Activated CD4-positive, alpha-beta T cell treated with anti-CD3 and anti-CD28 coated beads, Interleukin-2, amount 50 U/mL, for 16 hours (primary cell): Measurements from ENCODE around the gene GALM.
A peak's percentile ranks its signal among the peaks of the same experiment; 100 is the strongest.
"Not testable (repeated sequence)": the region's sequence is repeated elsewhere in the genome, so short reads cannot be mapped to it uniquely, and the experiment has no call there.

ENCODE experiments used
- DNase-seq: peaks from one replicate; pipeline ENCODE4 v3.0.0-alpha.2; 2020

Gene GALM

DNA sequence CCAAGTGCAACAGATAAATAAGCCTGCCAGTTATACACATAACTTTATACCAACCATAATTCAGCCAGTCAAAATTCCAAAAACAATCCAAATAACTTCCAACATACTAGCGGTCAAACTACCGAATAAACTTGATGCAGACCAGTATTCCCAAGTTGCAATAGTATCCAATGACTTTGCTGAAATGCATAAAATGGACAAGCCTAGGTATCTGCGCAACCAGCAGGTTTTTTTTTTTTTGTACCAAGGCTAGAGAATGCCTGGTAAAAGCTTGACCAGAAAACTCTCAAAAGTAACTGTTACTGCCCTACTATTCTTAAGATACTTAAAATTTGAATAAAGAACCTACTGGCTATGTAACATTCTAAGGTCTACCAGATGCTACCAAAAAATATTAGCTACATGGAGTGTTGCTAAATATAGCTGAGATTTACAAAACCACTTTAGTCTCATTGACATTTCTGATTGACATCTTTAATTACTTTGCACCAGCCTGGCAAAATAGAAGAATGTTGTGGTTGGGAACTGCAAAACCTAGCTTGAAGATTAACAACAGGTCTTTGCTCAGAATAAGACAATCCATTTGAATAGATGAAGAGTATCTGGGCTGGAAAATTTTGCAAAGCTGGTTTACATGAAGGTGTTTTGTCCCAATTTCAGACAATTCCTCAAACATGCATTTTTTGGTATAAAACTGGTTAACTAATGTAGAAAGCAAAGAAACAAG, 77.9 kb downstream of the GALM start:
- DNase-seq, result no peak

DNA sequence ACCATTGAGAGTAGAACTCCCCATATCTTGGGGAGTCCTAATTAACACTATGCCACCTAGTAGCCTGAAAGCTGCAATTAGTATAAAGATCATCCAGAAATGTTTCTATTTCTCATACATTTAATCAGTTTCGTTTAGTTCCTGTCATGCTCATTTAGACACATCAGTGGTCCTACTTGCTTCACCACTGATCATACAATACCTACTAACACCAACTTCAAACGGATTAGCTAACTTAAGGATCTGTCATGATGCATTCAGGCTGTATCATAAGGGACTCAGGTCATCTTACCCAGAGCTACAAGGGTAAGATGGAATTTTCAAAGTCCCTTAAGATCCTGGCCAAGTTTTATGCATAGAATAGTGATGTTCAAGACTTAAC, 78.5 kb downstream of the GALM start:
- no peak for DNase-seq

DNA sequence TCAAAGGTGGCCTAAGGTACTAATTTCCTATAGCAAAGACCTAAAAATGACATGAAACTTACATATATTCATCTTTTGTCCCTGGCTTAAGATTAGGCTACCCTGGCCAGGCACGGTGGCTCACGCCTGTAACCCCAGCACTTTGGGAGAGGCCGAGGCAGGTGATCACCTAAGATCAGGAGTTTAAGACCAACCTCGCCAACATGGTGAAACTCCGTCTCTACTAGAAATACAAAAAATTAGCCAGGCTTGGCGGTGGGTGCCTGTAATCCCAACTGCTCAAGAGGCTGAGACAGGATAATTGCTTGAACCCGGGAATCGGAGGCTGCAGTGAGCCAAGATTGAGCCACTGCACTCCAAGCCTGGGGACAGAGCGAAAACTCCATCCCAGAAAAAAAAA, 79.4 kb downstream of the GALM start:
- DNase-seq, result no peak

DNA sequence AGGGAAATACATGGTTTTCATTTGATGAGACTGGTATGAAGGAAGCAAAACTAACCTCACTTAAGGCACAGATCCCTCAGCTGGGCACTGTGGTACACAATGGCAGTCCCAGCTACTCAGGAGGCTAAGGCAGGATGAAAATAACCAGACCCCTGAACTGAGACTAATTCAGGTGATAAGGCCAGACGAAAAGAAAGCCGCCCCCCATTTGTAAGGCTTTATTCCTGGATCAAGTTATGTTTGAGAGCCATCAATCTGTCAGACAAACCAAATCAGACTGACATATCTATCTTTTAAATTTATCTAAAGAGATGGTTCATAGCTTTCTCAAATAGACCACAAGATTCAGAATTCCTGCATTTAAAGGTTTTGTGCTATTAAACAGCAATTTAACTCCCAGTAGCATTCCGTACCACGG, 81.1 kb downstream of the GALM start:
- DNase-seq, result no peak

DNA sequence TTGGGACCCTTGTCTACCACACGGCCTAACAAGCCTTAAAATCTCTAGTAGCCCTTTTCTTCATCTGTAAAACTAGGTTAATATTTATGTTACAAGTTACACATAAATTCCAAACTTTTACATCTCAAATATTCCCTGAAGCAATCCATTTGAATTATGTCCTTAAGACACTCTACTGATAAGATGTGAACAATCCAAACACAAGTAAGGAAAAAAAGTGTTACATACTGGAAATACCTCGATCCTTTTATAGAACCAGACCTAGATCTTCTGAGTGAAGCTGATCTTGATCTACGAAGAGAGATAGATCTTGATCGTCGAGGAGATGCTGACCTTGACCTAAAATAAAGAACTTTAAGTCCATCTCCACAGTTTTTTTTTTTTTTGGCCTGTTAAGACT, 81.9 kb downstream of the GALM start:
- no peak for DNase-seq

DNA sequence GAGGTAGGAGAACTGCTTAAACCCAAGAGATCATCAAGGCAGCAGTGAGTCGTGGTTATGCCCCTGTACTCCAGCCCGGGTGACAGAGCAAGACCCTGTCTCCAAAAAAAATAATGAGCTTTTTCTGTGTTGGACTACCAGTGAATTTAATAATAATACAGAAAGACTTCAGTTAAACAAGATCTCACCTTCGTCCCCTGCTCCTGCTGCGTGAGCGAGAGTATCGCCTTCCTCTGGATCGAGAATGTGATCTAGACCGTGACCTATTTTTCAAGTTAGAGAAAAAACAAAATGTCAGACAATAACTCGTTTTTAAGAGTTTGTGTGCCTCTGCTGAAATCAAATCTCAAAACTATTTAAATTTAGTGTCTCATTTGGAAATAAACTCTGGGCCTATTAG, 82.5 kb downstream of the GALM start:
- no peak for DNase-seq

DNA sequence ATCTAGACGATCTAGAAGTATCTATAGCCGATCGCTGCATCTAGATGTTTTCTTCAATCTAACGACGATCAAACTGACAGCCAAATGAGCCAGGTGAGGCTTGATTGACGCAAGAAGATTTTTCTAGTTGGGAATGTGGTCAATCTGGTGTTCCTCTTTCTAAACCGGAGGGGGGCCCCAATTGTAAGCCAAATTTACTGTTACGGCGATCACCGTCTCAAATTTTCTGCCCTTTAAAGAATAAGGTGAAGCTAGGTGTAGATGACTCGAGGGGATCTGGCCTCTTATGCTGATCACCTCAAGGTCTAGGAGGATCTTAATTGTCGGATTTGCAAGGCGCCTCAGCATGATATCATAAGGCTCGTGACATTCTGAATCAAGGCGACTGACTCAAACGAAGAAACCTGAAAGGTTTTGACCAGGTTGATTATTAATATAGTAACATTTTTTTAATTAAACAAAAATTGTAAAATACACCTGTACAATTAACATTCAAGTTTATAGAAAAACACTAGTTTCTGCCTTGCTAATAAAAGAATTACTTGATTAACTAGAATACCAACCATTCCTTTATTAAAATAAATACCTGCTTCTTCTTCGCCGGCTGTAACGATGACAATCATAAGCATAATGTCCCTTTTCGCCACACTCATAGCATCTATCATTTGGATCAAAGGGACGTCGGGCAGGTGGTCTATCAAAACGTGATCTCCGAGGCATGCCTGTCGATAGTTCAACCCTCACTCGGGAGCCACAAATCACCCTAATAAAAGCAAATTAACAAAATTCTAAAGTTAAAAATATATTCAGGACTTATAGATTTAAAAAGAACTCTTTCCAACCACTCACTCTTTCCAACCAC, 83.3 kb downstream of the GALM start:
- no peak for DNase-seq

DNA sequence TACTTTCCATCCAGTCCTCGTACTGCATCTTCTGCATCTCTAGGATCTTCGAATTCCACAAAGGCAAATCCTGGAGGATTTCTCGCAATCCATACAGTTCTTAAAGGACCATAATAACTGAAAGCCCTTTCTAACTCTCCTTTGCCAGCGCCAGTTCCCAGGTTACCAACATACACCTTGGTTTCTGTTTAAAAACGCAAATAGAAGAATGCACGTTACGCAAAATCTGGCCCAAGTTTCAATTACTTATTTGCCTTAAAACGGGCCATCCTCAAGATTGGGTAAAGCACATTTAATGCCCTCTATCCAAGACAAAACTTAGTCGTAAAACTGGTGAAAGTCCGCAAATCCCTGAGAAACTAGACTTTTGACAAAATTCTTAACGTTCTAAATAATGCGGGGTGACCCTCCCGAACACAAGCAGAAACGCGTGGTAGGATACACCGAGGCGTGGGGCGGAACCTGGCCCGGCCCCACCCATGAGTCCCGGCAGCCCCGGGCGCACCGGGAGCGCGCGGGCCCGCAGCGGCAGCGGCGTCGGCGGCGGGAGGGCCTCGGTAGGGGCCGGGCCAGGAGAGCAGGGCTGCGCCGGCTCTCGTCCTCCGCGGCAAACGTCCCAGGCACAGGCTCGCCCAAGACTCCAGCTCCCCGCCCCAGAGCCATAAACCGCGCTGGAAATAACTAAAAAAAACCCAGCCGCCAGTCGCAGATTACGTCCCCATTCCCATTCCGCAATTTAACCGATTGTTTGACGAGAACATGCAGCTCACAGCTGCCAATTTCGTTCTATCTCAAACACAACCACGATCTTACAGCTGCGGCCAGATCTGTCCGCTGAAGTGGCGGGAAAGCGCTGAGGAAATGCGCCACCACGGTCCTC, 84.3 kb downstream of the GALM start:
- peak; percentile 52 for DNase-seq

DNA sequence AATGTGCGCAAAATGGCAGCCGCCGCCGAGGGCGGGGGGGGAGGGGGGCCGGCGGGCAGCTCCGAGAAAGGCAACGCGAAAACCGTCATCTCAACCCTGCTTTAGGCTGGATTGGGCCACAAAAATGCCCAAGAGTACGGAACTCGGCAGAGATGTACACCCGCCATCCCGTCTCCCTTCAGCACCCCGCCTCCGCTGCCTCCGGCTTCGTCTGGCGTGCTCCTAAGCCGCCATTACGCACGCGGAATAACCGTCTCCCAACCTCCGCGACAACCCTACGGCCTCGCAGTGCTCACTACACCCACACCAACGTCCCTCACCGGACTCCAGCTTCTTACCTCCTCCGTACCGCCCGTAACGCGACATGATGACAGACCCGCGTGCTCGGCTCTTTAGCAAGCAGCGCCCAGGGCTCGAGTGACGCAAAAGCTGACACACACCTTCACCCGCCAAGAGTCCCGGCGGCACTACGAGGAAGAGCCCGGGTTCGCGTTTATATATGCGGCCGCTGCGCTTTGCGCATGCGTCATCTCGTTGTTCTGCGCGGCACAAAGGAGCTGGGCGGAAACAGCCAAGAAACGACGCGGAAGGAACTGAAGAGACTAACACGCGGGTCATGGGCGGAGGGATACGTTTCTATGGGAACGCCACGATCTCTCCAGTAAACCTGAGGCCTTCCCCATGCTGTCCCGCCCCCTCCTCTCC, 85.1 kb downstream of the GALM start, which contains the start of gene SRSF7:
SRSF7 (minus strand) TSS at position 471 of the 705 bp plus-strand sequence; CDS start at position 366, 105 bp downstream.
- DNase-seq, result peak; percentile 98

DNA sequence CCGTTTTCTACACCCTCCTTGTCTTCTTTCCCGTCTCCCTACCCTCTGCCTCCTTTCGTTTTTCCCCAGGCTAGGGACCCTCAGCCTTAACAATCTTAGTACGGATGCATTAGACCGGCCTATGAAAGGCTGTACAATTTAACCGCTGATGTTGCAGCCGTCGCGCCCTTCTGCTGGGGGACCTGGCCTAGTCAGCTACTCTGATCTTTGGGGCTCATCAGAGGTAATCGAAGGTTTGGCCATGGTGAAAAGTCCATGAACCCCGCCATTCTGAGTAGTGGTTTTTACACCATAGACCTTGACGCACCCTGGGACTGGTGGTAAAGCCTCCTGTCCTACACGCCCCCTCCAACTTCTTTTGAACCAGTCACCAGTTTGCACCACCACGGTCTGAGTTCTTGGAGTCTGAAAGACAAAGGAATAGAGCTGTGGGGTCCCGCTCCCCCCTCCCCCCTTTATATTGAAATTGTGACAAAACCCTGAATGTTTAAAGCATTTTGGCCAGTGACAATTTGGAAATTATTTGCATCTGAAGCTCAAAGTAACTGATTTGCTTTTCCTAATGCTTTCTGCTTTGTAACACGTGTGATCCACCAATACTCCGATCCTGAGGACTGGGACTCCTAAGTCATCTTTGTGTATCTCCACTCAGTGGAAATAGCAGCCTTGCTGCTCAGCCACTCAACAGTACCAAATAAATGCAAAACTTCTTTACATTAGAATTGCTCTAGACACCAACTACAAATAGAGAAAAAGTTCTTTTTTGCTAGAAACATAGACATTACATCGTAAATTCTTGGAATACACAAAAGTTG, 85.9 kb downstream of the GALM start:
- no peak for DNase-seq

DNA sequence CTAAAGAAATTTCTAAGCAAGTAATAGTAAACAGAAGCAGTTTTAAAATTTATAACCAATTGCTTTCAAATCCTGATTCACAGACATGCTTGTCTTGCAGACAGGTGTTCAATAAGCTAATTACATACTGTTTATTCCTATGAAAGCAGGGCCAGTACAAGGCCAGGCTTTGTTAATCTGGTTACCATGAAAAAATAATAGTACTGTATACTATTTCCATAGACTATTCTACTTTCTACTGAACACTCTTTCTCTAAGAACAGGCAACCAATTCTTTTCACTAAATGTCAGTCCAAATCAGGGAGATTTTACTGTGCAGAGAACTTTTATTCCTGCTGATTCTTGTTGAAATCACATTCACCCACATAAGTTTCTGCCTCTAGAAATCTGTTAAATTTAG, 88.1 kb downstream of the GALM start:
- no peak for DNase-seq

DNA sequence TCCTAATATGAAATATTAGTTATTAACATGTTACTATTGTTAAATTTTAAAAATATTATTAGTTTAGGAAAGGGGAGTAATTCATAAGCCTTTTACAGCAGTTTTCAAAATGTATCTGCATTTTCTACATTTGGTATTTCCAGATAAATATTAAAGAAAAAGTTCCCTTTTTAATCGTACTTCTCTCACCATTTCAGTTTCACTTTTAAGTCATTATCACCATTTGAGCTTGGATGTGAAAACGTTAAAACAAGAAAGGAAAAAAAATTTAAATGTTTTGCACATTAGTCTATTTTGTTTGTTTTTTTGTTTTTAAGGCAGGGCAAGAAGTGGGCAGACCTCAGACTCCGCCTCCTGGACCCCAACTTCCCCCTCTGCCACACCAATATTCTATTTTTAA, 88.6 kb downstream of the GALM start:
- no peak for DNase-seq

DNA sequence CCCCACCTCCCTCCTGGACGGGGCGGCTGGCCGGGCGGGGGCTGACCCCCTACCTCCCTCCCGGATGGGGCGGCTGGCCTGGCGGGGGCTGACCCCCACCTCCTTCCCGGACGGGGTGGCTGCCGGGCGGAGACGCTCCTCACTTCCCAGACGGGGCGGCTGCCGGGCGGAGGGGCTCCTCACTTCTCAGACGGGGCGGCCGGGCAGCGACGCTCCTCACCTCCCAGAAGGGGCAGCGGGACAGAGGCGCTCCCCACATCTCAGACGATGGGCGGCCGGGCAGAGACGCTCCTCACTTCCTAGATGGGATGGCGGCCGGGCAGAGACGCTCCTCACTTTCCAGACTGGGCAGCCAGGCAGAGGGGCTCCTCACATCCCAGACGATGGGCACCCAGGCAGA, 90.0 kb downstream of the GALM start:
- not testable (repeated sequence) for DNase-seq

DNA sequence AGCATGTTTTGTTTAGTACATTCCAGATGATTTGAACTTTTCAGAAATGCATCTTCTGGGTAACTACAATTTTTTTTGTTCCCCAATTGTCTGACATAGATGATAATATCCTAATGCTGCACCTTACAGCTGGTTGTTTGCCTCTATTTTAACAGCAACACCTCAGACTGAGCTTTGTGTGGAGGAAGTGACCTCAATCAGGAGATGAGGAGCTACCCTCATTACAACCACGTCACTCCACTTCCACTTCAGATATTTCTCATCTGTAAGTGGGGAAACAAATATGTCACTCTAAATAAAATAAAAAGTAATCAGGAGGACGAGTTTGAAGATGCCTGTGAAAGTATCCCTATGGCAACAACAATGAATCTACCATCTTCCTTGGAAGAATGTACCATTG, 97.3 kb downstream of the GALM start:
- DNase-seq, result peak; percentile 53

DNA sequence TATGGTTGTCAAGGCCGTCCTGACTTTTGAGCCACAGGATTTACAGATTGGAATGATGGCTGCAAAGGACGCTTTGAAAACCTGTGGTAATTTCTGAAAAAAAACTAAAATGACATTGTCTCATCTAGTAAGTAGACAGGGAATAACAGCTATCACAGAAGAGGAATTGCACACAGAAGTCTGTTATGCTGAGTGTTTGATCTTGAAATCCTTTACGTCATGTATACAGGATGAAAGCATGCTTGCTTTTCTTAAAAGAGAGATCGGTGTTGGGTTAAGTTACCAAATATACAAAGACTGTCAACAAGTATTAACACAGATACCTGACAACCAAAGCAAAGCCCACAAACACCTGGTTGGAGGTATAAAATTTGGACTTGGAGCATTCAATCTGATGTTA, 97.8 kb downstream of the GALM start:
- no peak for DNase-seq

DNA sequence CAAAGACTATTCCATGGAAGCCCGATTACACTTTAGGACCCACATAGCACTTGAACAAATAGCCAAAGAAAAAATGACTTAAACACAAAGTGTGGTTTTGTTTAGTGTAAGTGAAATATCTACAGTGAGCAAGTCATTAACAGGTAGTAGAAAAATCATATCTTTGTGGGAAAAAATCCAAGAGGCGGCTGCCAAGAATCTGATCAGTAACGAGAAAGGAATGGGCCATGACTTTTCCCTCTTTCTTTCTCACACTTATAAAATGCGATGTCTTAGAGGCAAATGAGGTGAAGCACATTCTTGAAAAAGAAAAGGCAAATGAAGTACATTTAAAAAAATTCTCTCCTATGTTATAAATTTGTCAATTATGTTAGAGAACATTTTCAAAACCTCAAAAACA, 99.2 kb downstream of the GALM start:
- DNase-seq, result no peak

DNA sequence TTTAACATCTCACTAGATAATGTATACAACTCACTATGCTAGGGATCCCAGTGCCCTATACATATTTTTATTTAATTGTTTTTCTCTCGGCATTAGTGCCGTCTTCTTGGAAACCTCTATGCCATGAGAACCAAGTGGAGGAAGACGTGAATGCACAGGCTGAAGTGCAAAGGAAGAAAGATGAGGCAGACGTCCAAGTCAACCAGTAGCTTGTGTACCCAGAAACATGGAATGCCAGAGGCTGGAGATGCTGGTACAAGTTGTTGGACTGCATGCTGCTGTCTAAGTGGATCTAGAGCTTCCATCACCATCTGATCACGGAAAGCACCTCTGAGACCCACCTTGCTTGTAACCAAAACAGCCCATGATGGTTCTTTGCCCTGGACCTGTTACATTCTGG, 99.6 kb downstream of the GALM start:
- no peak for DNase-seq

DNA sequence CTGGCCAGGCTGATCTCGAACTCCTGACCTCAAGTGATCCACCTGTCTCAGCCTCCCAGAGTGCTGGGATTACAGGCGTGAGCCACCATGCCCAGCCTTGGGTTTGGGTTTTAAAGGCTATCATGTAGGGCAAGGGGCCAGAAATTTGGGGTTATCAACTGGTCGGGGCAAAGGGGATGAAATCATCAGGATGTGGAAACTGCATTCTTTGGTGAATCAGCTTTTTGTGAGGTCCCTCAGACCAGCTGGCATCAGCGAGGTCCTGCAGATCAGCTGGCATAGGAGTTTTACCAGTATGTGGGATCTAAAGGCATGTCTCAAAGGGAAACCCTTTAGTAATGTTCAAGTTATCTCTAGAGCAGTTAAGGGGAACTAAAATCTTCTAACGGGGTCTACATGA, 105.7 kb downstream of the GALM start:
- no peak for DNase-seq

DNA sequence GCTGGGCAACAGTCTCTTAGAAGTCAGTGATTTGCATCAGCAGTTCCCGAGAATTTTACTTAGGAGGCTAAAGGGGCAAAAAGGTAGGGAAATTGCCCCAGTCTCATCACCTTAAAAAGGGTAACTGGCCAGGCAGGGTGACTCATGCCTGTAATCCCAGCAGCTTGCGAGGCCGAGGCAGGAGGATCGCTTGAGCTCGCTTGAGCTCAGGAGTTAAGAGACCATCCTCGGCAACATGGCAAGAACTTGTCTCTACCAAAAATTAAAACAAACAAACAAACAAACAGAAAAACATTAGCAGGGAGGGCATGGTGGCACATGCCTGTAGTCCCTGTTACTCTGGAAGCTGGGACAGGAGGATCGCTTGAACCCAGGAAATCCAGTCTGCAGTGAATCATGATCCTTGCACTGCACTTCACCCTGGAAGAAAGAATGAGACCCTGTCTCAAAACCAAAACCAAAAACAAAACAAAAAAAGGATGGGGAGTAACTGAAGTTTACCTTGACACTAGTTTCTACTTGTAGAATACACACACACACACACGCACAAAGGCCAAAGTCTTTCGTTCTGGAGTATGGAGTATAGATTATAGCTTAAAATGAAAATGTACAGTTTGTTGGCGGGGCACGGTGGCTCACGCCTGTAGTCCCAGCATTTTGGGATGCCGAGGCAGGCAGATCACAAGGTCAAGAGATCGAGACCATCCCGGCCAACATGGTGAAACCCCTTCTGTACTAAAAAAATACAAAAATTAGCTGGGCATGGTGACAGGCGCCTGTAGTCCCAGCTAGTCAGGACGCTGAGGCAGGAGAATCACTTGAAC, 109.4 kb downstream of the GALM start:
- DNase-seq, result no peak

DNA sequence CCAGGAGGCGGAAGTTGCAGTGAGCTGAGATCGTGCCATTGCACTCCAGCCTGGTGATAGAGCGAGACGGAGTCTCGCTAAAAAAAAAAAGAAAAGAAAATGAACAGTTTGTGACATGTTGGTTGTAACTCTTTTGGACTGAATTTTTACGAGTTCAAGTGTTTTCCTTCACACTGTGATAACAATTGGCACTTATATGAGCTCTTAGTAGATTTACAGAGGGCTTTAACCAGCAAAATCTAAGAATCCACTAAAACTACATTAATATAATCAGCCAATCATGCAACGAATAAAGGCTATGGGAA, 110.0 kb downstream of the GALM start:
- DNase-seq, result no peak

DNA sequence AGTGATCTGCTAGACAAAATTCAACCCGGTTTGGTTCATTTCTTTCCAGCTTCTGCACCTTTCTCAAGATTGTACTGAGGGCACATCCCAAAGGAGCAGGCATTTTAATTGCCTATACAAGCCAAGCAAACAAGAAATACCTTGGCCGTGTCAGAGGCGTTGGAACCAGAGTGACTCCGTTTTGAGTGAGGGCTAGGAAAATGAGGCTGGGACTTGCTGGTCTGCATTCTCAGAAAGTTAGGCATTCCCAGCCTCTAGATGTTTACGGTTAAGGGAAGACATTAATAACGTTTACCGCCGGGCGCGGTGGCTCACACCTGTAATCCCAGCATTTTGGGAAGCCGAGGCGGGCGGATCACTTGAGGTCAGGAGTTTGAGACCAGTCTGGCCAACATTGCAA, 110.6 kb downstream of the GALM start:
- DNase-seq, result no peak
